BJ (cell line): ENCODE results near the gene ATF3. TPM values are rescaled to one million over a fixed set of nuclear protein-coding genes. Genes with fewer than 3 reads are reported as not detected.

Experiments
- CTCF ChIA-PET: fragments of 350-600 bp; formaldehyde crosslinking; extraction: SDS; loops from one replicate; lab custom pipeline; 2021; ENCODE audit warnings: antibody characterized with exemption, inconsistent platforms; lab: Yijun Ruan, JAX
- POLR2A ChIA-PET: fragments of 300-600 bp; sonication (Branson Sonifier 250); formaldehyde crosslinking; extraction: SDS; loops from one replicate; lab custom pipeline; 2021; ENCODE audit warnings: antibody characterized with exemption; lab: Charles Lee
- DNase-seq: peaks from one replicate; pipeline ENCODE4 v3.0.0-alpha.2; 2011; ENCODE audit warnings: low read depth
- H3K27me3 ChIP-seq: 2 replicates; pipeline ENCODE4 v1.6.0; 2011; ENCODE audit warnings: low read length; ENCODE audit not compliant: control insufficient read depth, insufficient read depth
- H3K36me3 ChIP-seq: 2 replicates; pipeline ENCODE4 v1.5.1; 2011; ENCODE audit warnings: low read length; ENCODE audit not compliant: control insufficient read depth, insufficient read depth
- H3K4me3 ChIP-seq: 2 replicates; pipeline ENCODE4 v1.5.1; 2011; ENCODE audit warnings: low read depth, mild to moderate bottlenecking, control low read depth, low read length
- CTCF ChIP-seq: IDR thresholded peaks from 2 replicates; pipeline ENCODE4 v1.5.1; 2011; ENCODE audit warnings: low read depth, mild to moderate bottlenecking, control low read depth, inconsistent platforms, low read length, moderate library complexity; ENCODE audit not compliant: insufficient read depth
- polyA plus RNA-seq: library from polyadenylated mRNA; depleted of rRNA; stranded (reverse); fragments of >200 nt; gene quantifications from 2 replicates; pipeline ENCODE4 v1.2.3, GENCODE V29; 2011

ATF3 gene
- polyA plus RNA-seq, 1 experiment, result 5.6 TPM

- H3K27me3 ChIP-seq, result peaks cover 8% of the 10 kb centered on the region
- ChIA-PET POLR2A (no interaction called here), CTCF (interaction anchor here (1.7 to 5.5 kb wide), 3 partner anchors 17 to 135 kb away, joined by 5 to 31 read pairs (median 6); no protein-coding TSS in a partner anchor)
- H3K36me3 ChIP-seq, result peaks cover 2% of the 10 kb centered on the region; the same call in 1 of the 2 replicates
- no peak for DNase-seq
- H3K4me3 ChIP-seq, result no peak overlapping the region
- TF ChIP-seq CTCF, result no peak
Observed at GRCh38 chr1:212612041-212612961, 3.7 kb downstream of the ATF3 start.

GRCh38 chr1:212613440-212614335 is 5.1 kb downstream of the ATF3 start:
- CTCF ChIA-PET, result interaction anchor here (1.1 to 5.5 kb wide), 3 partner anchors 15 to 136 kb away, joined by 3 to 31 read pairs (median 6); no protein-coding TSS in a partner anchor
- Histone ChIP-seq H3K4me3 (no peak overlapping the region), H3K27me3 (no peaks in the 10 kb centered on the region; the same call in 1 of the 2 replicates), H3K36me3 (peaks cover 3% of the 10 kb centered on the region; the same call in 1 of the 2 replicates)
- POLR2A ChIA-PET, result interaction anchor here (0.6 kb wide), 1 partner anchor 196 kb away, joined by 20 read pairs; no protein-coding TSS in a partner anchor
- no peak for DNase-seq
- TF ChIP-seq CTCF, result no peak

- H3K36me3 ChIP-seq, result peaks cover 5% of the 10 kb centered on the region; the same call in 1 of the 2 replicates
- POLR2A ChIA-PET, result interaction anchor here (0.6 kb wide), 1 partner anchor 195 kb away, joined by 20 read pairs; no protein-coding TSS in a partner anchor
- no peak overlapping the region for H3K4me3 ChIP-seq
- CTCF ChIA-PET, result interaction anchor here (1.1 to 5.5 kb wide), 3 partner anchors 15 to 53 kb away, joined by 3 to 31 read pairs (median 3); no protein-coding TSS in a partner anchor
- no peak for TF ChIP-seq CTCF
- no peaks in the 10 kb centered on the region; the same call in 1 of the 2 replicates for H3K27me3 ChIP-seq
- no peak for DNase-seq
Observed at GRCh38 chr1:212614453-212615200, 6.1 kb downstream of the ATF3 start.

GRCh38 chr1:212615201-212615470 is 6.6 kb downstream of the ATF3 start:
- DNase-seq, result no peak
- no peak for TF ChIP-seq CTCF
- H3K4me3 ChIP-seq, result no peak overlapping the region
- POLR2A ChIA-PET, result no interaction called here
- H3K27me3 ChIP-seq, result no peaks in the 10 kb centered on the region
- peaks cover 5% of the 10 kb centered on the region; the same call in 1 of the 2 replicates for H3K36me3 ChIP-seq
- CTCF ChIA-PET, result interaction anchor here (1.2 to 5.5 kb wide), 2 partner anchors 14 to 53 kb away, joined by 3 to 31 read pairs; no protein-coding TSS in a partner anchor
